WERI-Rb-1 (cell line): ENCODE data around the gene RHOXF2.

Experiments used
- DNase-seq: peaks from one replicate; pipeline ENCODE4 v3.0.0-alpha.2; 2020
- H3K27ac ChIP-seq: fragments of 250-450 bp; sonication (Bioruptor Pico); 2 replicates; pipeline ENCODE4 v1.5.1; 2020; ENCODE audit warnings: mild to moderate bottlenecking, moderate library complexity
- H3K27me3 ChIP-seq: fragments of 250-450 bp; sonication (Bioruptor Pico); 2 replicates; pipeline ENCODE4 v1.5.1; 2021; ENCODE audit warnings: mild to moderate bottlenecking, low read depth, moderate library complexity; ENCODE audit not compliant: insufficient read depth, severe bottlenecking
- H3K36me3 ChIP-seq: fragments of 250-450 bp; sonication (Bioruptor Pico); 2 replicates; pipeline ENCODE4 v1.5.1; 2020; ENCODE audit warnings: mild to moderate bottlenecking, moderate library complexity
- H3K4me3 ChIP-seq: 2 replicates; pipeline ENCODE4 v1.5.1; 2011; ENCODE audit warnings: low read depth, mild to moderate bottlenecking, control low read depth, low read length
- H3K9me3 ChIP-seq: fragments of 250-450 bp; sonication (Bioruptor Pico); 2 replicates; pipeline ENCODE4 v1.5.1; 2021; ENCODE audit warnings: mild to moderate bottlenecking, moderate library complexity; ENCODE audit not compliant: severe bottlenecking
- TF ChIP-seq, protein P1 (sequence below): IDR thresholded peaks from 2 replicates; pipeline ENCODE4 v1.5.1; 2011; ENCODE audit warnings: low read depth, mild to moderate bottlenecking, control low read depth, inconsistent platforms, low read length

RHOXF2 gene

DNA sequence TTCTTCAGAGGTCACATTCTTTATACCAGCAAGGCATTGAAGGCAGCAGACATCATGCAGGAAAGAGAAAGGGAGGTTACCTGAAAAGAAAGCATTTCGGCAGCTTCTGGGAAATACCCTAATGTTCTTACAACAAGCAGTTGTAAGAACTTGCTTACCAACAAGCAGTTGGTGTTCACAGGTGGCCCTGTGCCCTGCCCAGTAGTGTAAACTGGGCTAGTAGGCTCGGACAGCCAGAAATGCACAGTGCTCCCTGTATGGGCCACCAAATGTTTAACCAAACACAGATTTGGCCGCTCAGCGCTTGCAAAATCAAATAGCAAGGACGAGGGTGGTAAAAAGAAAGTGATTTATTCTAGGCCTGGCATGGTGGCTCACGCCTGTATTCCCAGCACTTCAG, 22.3 kb upstream of the RHOXF2 start:
- no peaks in the 10 kb centered on the region for H3K9me3 ChIP-seq
- no peak overlapping the region for H3K27ac ChIP-seq
- no peak for DNase-seq
- no peak overlapping the region for H3K4me3 ChIP-seq
- no peaks in the 10 kb centered on the region for H3K36me3 ChIP-seq
- H3K27me3 ChIP-seq = peaks cover 3% of the 10 kb centered on the region
- TF ChIP-seq, protein P1, sequence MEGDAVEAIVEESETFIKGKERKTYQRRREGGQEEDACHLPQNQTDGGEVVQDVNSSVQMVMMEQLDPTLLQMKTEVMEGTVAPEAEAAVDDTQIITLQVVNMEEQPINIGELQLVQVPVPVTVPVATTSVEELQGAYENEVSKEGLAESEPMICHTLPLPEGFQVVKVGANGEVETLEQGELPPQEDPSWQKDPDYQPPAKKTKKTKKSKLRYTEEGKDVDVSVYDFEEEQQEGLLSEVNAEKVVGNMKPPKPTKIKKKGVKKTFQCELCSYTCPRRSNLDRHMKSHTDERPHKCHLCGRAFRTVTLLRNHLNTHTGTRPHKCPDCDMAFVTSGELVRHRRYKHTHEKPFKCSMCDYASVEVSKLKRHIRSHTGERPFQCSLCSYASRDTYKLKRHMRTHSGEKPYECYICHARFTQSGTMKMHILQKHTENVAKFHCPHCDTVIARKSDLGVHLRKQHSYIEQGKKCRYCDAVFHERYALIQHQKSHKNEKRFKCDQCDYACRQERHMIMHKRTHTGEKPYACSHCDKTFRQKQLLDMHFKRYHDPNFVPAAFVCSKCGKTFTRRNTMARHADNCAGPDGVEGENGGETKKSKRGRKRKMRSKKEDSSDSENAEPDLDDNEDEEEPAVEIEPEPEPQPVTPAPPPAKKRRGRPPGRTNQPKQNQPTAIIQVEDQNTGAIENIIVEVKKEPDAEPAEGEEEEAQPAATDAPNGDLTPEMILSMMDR = no peak

DNA sequence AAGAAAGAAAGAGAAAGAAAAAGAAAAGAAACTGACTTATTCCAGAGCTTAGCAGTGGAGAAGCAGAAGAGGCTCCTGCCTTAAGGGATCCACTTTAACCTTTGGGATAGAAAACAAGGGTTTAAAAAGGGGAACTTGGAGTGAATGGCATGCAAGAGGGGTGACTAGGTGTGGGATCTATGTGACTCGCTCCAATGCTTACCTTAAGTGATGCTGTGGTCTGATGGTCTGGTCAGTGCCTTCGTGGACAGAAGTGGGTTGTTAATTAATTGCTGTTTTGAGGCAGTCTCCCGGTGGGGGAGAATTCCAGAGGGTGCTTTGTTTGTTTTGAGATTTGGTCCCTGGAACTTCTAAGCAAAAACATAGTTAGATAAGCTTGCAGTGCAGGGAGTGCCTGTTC, 21.6 kb upstream of the RHOXF2 start:
- Histone ChIP-seq H3K4me3 (no peak overlapping the region), H3K36me3 (no peaks in the 10 kb centered on the region), H3K9me3 (no peaks in the 10 kb centered on the region), H3K27me3 (peaks cover 3% of the 10 kb centered on the region), H3K27ac (no peak overlapping the region)
- no peak for DNase-seq
- TF ChIP-seq, protein P1 = no peak

DNA sequence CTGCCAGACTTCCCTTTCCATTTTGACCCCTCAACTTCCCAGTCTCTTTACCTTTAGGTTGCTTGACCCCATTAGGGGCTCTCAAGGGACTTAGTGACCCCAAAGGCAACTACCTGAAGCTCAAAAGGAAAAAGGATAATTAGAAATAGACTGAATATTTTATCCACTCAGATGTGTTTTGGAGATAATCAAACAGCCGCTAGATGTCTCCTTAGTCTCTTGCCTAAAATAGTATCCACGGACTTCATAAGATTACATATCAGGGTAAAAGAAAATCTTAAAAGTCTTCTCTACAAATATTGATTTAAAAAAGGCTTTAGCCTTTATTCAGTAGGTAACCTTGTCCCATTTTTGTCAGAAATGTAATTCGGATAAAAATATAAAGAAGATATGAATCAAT, 21.0 kb upstream of the RHOXF2 start:
- Histone ChIP-seq H3K9me3 (no peaks in the 10 kb centered on the region), H3K4me3 (no peak overlapping the region), H3K27ac (no peak overlapping the region), H3K36me3 (no peaks in the 10 kb centered on the region), H3K27me3 (peaks cover 3% of the 10 kb centered on the region)
- DNase-seq = no peak
- TF ChIP-seq, protein P1 = no peak

DNA sequence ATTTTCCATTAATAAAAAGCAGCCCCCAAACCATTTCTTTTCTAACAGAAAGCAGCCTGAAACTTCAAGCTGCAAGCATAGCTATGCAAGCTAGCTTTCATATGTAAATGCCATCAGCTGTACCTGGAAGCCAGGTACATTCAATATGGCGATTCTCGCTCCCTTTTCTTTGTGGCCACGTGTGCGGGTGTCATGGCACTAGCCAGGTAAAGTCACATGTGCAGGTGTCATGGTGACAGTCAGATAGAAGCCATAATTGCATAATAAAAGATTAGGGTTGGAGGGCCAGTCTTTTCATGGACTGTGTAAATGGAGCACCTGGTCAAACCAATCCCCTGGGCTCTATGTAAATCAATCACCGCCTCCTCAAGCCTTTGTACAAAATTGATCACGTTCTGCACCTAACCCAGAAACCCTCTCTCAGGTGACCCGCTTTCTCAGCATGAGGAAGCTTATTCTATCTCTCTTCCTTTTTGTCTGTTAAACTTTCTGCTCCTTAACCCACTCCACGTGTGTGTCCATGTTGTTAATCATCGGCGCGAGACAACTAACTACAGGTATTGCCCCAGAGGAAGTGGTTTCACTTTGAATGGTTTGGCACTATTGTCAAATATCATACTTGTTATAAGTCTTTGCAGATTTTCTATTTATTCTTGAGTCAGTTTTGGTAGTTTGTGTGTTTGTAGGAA, 18.0 kb upstream of the RHOXF2 start:
- Histone ChIP-seq H3K27me3 (peaks cover 4% of the 10 kb centered on the region), H3K27ac (no peak overlapping the region), H3K36me3 (no peaks in the 10 kb centered on the region), H3K9me3 (no peaks in the 10 kb centered on the region), H3K4me3 (no peak overlapping the region)
- no peak for DNase-seq
- TF ChIP-seq, protein P1 = no peak

DNA sequence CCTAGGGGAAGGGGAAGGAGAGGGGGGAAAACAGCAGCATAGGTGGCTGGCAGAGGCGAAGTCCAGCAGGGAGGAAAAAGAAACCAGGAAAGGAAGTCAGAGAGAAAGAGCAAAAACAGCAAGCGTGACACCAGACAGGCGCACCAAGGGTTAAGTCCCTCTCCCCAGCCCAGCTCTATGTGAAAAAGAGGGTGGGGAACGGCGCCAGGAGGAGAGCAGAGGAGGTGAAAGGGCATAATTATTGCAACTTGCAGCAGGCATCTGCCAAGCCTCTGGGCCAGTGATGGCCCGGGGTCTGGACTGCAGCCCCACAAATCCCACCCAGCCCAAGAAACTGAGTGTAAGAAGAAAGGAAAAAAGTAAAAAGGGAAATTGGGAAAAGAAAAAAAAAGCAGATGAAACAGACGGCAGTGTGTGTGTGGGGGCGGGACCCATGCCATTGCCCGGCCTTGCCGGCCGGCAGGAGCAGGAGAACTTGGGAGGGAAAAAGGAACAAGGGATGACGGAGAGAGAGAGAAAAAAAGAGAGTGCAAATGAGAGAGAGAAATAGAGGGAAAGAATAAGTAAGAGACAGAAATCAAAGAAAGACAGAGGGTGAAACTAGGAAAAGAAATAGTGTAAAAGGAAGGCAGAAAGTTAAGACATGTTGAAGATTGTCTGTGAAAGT, 14.1 kb upstream of the RHOXF2 start:
- Histone ChIP-seq H3K27me3 (peaks cover 4% of the 10 kb centered on the region), H3K27ac (no peak overlapping the region)
- TF ChIP-seq, protein P1 = no peak

More for the DNA sequence above, 14.1 kb upstream of the RHOXF2 start:
- no peak for DNase-seq
- Histone ChIP-seq H3K4me3 (no peak overlapping the region), H3K9me3 (no peaks in the 10 kb centered on the region), H3K36me3 (no peaks in the 10 kb centered on the region)
